ENCODE measurements around the gene ELP6. TPM values are rescaled to one million over a fixed set of nuclear protein-coding genes. Genes with fewer than 3 reads are reported as not detected.

ELP6 gene
- total RNA-seq, 1 experiment from 2014 or later, result 62.0 TPM

DNA sequence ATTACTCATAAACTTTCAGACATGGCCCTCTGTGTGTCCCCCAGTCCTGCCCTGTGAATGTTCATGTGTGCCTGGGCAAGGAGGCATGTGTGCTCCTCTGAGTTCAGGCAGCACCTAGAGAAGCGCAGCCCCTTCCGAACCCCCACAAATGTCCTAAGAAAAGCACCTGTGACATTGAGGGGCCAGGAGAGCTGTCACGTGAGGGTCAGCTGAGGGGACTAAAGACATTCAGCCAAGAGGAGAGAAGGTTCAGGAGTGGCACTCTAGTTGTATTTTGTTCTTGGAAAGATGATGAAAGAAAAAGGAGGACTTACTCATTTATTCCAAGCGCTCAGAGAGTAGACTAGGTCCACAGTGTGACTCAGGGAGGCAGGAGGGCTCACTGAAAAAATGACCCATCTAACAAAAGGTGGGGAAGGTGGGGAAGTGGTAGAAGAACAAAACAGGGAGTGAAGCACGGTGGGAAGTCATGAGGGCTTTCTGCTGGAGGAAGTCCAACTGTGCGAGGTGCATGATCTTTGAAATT lies 28.1 kb upstream of the ELP6 start:
- CTCF ChIA-PET, result interaction anchor here (0.6 to 1.7 kb wide), 2 partner anchors 19 to 233 kb away, joined by 4 to 5 read pairs; no protein-coding TSS in a partner anchor
- no peak overlapping the region for H3K27ac Mint-ChIP-seq
- TF ChIP-seq RORB (CRISPR knock-in tag; IDR thresholded peaks at IDR 0.05) (no peak), GABPB1 (CRISPR knock-in tag; IDR thresholded peaks at IDR 0.05) (peak; percentile 64)

DNA sequence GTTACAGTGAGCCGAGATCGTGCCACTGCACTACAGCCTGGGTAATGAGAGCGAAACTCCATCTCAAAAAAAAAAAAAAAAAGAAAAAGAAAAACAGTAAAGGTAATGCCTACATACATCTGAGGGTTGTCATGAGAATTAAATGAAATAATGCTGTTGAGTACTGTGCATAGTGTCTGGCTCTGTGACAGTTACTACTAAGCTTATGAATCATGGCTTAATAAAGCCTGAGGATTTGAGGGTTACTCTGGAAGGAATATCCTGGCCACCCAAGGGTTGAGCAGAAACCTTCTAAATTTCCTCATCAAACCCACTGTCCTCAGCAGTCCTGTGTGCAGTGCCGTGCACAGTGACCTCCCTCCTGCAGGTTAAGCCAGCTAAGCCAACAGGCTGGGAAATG lies 26.8 kb upstream of the ELP6 start:
- Mint-ChIP-seq H3K36me3 (no peaks in the 10 kb centered on the region), H3K4me1 (0 out of 2 replicates have a peak, but pooled peaks cover 3% of the 10 kb centered on the region), H3K9me3 (peaks cover 4% of the 10 kb centered on the region), H3K27ac (no peak overlapping the region), H3K27me3 (ENCODE audit: low read depth) (no peaks in the 10 kb centered on the region), H3K4me3 (no peak overlapping the region)
- no peak for ATAC-seq
- ChIA-PET POLR2A (no interaction called here), CTCF (interaction anchor here (0.6 to 1.8 kb wide), 4 partner anchors 14 to 397 kb away, joined by 3 to 8 read pairs (median 4); no protein-coding TSS in a partner anchor)
- no peak for DNase-seq (ENCODE audit: low spot score)
- TF ChIP-seq, protein P1, sequence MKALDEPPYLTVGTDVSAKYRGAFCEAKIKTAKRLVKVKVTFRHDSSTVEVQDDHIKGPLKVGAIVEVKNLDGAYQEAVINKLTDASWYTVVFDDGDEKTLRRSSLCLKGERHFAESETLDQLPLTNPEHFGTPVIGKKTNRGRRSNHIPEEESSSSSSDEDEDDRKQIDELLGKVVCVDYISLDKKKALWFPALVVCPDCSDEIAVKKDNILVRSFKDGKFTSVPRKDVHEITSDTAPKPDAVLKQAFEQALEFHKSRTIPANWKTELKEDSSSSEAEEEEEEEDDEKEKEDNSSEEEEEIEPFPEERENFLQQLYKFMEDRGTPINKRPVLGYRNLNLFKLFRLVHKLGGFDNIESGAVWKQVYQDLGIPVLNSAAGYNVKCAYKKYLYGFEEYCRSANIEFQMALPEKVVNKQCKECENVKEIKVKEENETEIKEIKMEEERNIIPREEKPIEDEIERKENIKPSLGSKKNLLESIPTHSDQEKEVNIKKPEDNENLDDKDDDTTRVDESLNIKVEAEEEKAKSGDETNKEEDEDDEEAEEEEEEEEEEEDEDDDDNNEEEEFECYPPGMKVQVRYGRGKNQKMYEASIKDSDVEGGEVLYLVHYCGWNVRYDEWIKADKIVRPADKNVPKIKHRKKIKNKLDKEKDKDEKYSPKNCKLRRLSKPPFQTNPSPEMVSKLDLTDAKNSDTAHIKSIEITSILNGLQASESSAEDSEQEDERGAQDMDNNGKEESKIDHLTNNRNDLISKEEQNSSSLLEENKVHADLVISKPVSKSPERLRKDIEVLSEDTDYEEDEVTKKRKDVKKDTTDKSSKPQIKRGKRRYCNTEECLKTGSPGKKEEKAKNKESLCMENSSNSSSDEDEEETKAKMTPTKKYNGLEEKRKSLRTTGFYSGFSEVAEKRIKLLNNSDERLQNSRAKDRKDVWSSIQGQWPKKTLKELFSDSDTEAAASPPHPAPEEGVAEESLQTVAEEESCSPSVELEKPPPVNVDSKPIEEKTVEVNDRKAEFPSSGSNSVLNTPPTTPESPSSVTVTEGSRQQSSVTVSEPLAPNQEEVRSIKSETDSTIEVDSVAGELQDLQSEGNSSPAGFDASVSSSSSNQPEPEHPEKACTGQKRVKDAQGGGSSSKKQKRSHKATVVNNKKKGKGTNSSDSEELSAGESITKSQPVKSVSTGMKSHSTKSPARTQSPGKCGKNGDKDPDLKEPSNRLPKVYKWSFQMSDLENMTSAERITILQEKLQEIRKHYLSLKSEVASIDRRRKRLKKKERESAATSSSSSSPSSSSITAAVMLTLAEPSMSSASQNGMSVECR (CRISPR knock-in tag; IDR thresholded peaks at IDR 0.05; ENCODE audit: borderline replicate concordance), result no peak
- TF ChIP-seq PRRX2 (CRISPR knock-in tag; IDR thresholded peaks at IDR 0.05) (no peak), ZNF416 (CRISPR knock-in tag; IDR thresholded peaks at IDR 0.05) (no peak), ZBTB21 (CRISPR knock-in tag; IDR thresholded peaks at IDR 0.05; ENCODE audit: borderline replicate concordance) (no peak), NFYB (CRISPR knock-in tag; conservative IDR thresholded peaks at IDR 0.05; ENCODE audit: low read depth) (no peak), GABPB1 (CRISPR knock-in tag; IDR thresholded peaks at IDR 0.05) (no peak), ETV6 (CRISPR knock-in tag; IDR thresholded peaks at IDR 0.05) (no peak), EMX1 (CRISPR knock-in tag; IDR thresholded peaks at IDR 0.05) (no peak), SOX15 (CRISPR knock-in tag; IDR thresholded peaks at IDR 0.05) (no peak)
- TF ChIP-seq, protein P2, sequence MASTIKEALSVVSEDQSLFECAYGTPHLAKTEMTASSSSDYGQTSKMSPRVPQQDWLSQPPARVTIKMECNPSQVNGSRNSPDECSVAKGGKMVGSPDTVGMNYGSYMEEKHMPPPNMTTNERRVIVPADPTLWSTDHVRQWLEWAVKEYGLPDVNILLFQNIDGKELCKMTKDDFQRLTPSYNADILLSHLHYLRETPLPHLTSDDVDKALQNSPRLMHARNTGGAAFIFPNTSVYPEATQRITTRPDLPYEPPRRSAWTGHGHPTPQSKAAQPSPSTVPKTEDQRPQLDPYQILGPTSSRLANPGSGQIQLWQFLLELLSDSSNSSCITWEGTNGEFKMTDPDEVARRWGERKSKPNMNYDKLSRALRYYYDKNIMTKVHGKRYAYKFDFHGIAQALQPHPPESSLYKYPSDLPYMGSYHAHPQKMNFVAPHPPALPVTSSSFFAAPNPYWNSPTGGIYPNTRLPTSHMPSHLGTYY (CRISPR knock-in tag; IDR thresholded peaks at IDR 0.05), result no peak
- TF ChIP-seq, protein P3, sequence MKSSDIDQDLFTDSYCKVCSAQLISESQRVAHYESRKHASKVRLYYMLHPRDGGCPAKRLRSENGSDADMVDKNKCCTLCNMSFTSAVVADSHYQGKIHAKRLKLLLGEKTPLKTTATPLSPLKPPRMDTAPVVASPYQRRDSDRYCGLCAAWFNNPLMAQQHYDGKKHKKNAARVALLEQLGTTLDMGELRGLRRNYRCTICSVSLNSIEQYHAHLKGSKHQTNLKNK (CRISPR knock-in tag; IDR thresholded peaks at IDR 0.05), result no peak

More for the DNA sequence above, 28.1 kb upstream of the ELP6 start:
- Mint-ChIP-seq H3K27me3 (ENCODE audit: low read depth) (no peaks in the 10 kb centered on the region), H3K9me3 (peaks cover 4% of the 10 kb centered on the region), H3K4me3 (no peak overlapping the region), H3K36me3 (no peaks in the 10 kb centered on the region), H3K4me1 (0 out of 2 replicates have a peak, but pooled peaks cover 3% of the 10 kb centered on the region)
- no peak for ATAC-seq
- DNase-seq (ENCODE audit: low spot score), result no peak
- POLR2A ChIA-PET, result no interaction called here

DNA sequence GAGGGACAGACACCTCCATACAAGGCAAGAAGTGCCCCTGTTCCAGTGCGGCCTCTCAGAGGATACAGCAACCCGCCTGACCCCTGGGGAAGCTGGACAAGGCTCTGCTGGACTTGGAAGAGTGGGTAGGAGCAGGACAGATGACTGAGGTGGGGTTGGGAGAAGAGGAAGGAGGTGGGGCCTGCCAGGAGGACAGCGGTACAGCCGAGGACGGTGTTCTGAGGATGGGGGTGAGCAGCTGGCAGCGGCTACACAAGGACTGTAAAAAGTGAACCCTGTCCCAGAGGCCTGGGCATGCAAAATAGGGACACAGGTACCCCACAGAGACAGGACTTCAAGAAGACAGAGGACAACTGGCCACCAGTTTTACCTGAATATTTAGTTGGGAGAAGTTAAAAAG lies 23.5 kb upstream of the ELP6 start:
- Mint-ChIP-seq H3K4me1 (0 out of 2 replicates have a peak, but pooled peaks cover 3% of the 10 kb centered on the region), H3K9me3 (peaks cover 19% of the 10 kb centered on the region), H3K4me3 (no peak overlapping the region), H3K36me3 (no peaks in the 10 kb centered on the region), H3K27ac (no peak overlapping the region; the same call in 1 of the 2 replicates), H3K27me3 (ENCODE audit: low read depth) (no peaks in the 10 kb centered on the region)
- no peak for ATAC-seq
- ChIA-PET POLR2A (no interaction called here), CTCF (interaction anchor here (1.5 kb wide), 1 partner anchor 15 kb away, joined by 4 read pairs; no protein-coding TSS in a partner anchor)
- DNase-seq (ENCODE audit: low spot score), result no peak
- TF ChIP-seq CTCF (IDR thresholded peaks at IDR 0.05) (no peak), ZNF263 (CRISPR knock-in tag; IDR thresholded peaks at IDR 0.05; ENCODE audit: low read depth) (no peak), FOXJ3 (CRISPR knock-in tag; IDR thresholded peaks at IDR 0.05; ENCODE audit: borderline replicate concordance) (no peak), NR3C1 (CRISPR knock-in tag; conservative IDR thresholded peaks at IDR 0.05; ENCODE audit: low read depth) (no peak), CREM (CRISPR knock-in tag; IDR thresholded peaks at IDR 0.05) (no peak), MXD4 (CRISPR knock-in tag; IDR thresholded peaks at IDR 0.05; ENCODE audit: borderline replicate concordance) (no peak), AR (CRISPR knock-in tag; IDR thresholded peaks at IDR 0.05) (no peak), ZNF416 (CRISPR knock-in tag; IDR thresholded peaks at IDR 0.05) (no peak), CBFB (CRISPR knock-in tag; IDR thresholded peaks at IDR 0.05; ENCODE audit: low read depth) (no peak)
- TF ChIP-seq, protein P4, sequence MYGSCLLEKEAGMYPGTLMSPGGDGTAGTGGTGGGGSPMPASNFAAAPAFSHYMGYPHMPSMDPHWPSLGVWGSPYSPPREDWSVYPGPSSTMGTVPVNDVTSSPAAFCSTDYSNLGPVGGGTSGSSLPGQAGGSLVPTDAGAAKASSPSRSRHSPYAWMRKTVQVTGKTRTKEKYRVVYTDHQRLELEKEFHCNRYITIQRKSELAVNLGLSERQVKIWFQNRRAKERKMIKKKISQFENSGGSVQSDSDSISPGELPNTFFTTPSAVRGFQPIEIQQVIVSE (CRISPR knock-in tag; IDR thresholded peaks at IDR 0.05; ENCODE audit: borderline replicate concordance), result no peak

All from WTC11 (cell line).